ENCODE data around the gene RPL36AL.

The RPL36AL gene

DNA sequence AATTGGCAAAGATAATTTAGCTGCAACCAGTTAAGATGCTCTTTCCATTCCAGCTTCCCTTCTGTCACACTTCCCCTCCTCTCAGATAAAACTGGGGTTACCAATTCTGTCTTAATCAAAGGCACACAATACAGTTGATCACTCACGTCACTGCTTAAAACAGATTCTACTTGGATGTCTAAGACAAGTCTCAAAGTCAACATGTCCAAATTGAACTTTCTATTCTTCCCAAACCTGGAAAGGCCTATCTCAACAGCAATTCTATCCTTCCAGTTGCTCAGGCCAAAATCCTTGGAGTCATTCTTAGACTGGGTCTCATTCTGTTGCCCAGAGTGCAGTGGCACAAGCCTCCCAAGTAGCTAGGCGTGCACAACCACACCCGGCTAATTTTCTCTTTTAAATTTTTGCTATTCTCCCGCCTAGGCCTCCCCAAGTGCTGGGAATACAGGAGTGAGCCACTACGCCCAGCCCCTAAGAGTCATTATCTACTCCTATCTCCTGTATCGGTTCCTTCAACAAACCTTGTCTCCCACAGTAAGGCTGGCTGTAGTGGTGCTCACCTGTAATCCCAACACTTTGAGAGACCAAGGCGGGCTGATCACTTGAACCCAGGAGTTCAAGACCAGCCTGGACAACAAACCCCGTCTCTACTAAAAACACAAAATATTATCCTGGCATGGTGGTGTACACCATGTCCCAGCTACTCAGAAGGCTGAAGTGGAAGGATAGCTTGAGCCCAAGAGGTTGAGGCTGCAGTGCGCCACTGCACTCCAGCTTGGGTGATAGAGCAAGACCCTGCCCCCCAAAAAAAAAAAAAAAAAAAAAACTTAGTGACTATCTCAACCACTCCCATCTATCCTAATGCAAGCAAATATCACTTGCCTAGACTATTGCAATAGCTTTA is 39.0 kb downstream of the RPL36AL start:
- no peak for DNase-seq (ENCODE audit: low read depth in 1 of 2, low spot score in 1 of 2)

DNA sequence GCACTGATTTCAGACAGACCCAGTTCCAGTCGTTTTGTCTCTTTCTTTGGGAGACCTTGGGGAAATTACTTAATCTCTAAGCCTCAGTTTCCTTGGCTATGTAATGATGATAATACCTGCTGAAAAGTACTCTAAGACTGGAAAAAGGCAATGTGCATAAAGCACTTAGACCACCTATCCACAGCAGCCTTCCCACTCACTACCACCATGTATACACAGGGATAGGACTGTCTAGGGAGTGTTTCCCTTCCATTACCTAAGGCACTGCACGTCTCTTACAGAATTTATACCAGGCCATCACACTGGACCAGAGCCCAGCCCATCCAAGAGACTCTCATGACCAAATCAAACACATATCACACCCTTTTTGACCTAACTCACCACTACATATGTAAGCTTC is 40.6 kb downstream of the RPL36AL start:
- DNase-seq (ENCODE audit: low read depth in 1 of 2, low spot score in 1 of 2), result no peak

DNA sequence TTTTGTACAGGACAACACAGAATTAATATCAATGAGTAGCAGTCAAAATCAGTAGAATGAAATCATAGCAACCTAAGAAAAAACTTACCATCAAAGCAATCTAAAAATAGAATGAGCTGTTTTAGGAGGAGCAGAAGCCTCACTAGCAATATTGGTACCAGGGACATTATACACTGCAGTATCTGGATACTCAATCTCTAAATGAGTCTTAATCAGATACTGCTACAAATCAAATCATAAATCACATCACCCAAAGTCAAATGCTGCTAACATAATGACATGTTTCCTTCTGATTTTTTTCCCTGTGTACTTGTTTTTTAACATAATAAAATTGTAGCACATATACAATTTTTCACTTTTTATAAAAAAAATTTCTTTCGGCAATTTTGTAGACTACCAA is 42.3 kb downstream of the RPL36AL start:
- no peak for DNase-seq (ENCODE audit: low read depth in 1 of 2, low spot score in 1 of 2)

GRCh38 chr14:49574038-49574437 is 46.4 kb downstream of the RPL36AL start:
- no peak for DNase-seq (ENCODE audit: low read depth in 1 of 2, low spot score in 1 of 2)

GRCh38 chr14:49569281-49569680 is 51.1 kb downstream of the RPL36AL start:
- no peak for DNase-seq (ENCODE audit: low read depth in 1 of 2, low spot score in 1 of 2)
